ENCODE measurements around the gene TPST1. TPM values are rescaled to one million over a fixed set of nuclear protein-coding genes. Genes with fewer than 3 reads are reported as not detected.
A peak's percentile ranks its signal among the peaks of the same experiment; 100 is the strongest.

Gene TPST1
- total RNA-seq, 1 donor from 2014 or later = 21.9 TPM

DNA sequence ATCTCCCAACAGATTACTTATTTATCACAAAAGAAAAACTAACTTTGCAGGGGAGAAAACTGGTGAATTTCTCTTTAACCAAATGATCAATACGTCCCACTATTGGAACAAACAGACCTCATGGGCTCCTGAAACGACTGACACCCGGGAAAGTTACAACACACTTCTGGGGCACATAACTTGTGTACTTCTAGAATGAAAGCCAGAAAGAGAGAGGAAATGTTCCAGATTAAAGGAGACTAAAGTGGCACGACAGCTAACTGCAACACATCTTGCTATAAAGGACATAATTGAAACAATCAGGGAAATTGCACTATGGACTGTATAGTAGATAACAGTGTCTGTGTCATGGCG lies 14.7 kb upstream of the TPST1 start:
- no peaks in the 10 kb centered on the region for H3K27me3 ChIP-seq
- intact Hi-C loops (cut with DNase I) = no loop called here
- no peak overlapping the region for H3K4me3 ChIP-seq
- TF ChIP-seq, protein P1, sequence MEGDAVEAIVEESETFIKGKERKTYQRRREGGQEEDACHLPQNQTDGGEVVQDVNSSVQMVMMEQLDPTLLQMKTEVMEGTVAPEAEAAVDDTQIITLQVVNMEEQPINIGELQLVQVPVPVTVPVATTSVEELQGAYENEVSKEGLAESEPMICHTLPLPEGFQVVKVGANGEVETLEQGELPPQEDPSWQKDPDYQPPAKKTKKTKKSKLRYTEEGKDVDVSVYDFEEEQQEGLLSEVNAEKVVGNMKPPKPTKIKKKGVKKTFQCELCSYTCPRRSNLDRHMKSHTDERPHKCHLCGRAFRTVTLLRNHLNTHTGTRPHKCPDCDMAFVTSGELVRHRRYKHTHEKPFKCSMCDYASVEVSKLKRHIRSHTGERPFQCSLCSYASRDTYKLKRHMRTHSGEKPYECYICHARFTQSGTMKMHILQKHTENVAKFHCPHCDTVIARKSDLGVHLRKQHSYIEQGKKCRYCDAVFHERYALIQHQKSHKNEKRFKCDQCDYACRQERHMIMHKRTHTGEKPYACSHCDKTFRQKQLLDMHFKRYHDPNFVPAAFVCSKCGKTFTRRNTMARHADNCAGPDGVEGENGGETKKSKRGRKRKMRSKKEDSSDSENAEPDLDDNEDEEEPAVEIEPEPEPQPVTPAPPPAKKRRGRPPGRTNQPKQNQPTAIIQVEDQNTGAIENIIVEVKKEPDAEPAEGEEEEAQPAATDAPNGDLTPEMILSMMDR (IDR thresholded peaks at IDR 0.05) = no peak
- no peaks in the 10 kb centered on the region for H3K9me3 ChIP-seq
- no peaks in the 10 kb centered on the region for H3K4me1 ChIP-seq
- no peaks in the 10 kb centered on the region for H3K36me3 ChIP-seq
- H3K27ac ChIP-seq = no peak overlapping the region
- no peak for DNase-seq (ENCODE audit: low spot score in 2 of 2)

DNA sequence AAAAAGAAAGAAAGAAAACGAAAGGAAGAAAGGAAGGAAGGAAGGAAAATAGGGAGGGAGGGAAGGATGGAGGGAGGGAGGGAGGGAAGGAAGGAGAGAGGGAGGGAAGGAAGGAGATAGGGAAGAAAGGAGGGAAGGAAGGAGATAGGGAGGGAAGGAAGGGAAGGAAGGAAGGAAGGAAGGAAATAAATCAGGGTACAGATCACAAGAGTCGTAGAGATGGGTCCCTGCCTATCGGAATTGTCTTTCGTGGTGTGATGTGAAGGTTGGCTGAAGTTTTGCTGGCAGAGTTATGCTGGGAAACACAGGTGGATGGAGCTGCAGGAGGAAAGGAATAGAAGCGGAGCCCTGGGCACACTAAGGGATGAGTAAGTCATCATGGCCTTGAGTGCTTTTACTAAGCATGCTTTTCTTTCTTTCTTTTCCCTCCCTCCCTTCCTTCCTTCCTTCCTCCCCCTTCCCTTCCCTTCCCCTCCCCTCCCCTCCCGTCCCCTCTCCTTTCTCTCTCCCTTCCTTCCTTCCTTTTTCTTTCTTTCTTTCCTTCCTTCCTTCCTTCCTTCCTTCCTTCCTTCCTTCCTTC lies 11.9 kb upstream of the TPST1 start:
- no peaks in the 10 kb centered on the region for H3K27me3 ChIP-seq
- TF ChIP-seq, protein P1 (IDR thresholded peaks at IDR 0.05) = no peak
- no peak overlapping the region for H3K27ac ChIP-seq
- no peaks in the 10 kb centered on the region for H3K9me3 ChIP-seq
- no peaks in the 10 kb centered on the region for H3K36me3 ChIP-seq
- no peak for DNase-seq (ENCODE audit: low spot score in 2 of 2)
- intact Hi-C loops (cut with DNase I) = no loop called here
- H3K4me1 ChIP-seq = no peaks in the 10 kb centered on the region
- H3K4me3 ChIP-seq = no peak overlapping the region

DNA sequence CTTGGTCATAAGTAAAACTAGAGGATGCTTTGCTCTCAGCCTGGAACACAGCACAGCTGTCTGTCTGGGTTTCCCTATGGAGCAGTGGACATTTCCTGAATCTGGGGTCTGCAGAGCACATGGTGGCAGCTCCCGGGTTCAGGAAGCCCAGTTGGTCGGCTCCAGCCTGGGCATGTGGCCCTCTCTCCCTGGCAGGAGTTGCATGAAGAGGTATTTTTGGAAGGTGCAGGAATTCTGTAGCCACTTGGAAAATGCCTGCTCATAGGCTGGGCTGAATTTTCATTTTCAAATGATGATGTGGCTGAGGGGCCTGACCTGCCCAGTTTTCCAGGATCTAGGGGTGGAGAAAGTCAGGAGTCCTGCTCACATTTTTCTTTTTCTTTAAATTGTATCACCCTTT lies 6.7 kb upstream of the TPST1 start:
- DNase-seq (ENCODE audit: low spot score in 2 of 2) = peak in 1 of 2 donors; percentile 47
- intact Hi-C loops (cut with DNase I) = no loop called here
- TF ChIP-seq, protein P1 (IDR thresholded peaks at IDR 0.05) = no peak

DNA sequence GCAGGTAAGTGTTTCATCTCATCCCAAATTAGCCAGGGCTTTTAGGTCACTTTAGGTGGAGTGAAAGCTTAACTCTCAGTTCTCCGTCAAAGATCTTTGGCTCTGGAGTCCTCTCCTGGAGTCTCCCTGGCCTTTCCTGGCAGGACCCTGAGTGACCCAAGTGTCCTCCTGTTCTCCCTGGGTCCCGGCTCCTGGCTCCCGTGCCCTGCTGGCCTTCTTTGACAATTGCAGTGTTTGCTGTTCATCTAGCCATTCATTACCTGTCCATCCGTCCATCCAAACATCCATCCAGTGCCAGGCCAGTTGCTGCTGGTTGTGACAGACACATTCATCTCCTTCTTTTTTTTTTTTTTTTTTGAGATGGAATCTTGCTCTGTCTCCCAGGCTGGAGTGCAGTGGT lies 6.2 kb upstream of the TPST1 start:
- Histone ChIP-seq H3K4me3 (no peak overlapping the region), H3K9me3 (no peaks in the 10 kb centered on the region), H3K27ac (no peak overlapping the region), H3K27me3 (no peaks in the 10 kb centered on the region), H3K4me1 (no peaks in the 10 kb centered on the region), H3K36me3 (no peaks in the 10 kb centered on the region)
- DNase-seq (ENCODE audit: low spot score in 2 of 2) = peak in 1 of 2 donors; percentile 41
- TF ChIP-seq, protein P1 (IDR thresholded peaks at IDR 0.05) = no peak
- intact Hi-C loops (cut with DNase I) = no loop called here

More for the DNA sequence above, 6.7 kb upstream of the TPST1 start:
- no peaks in the 10 kb centered on the region for H3K4me1 ChIP-seq
- H3K27ac ChIP-seq = no peak overlapping the region
- no peaks in the 10 kb centered on the region for H3K36me3 ChIP-seq
- H3K27me3 ChIP-seq = no peaks in the 10 kb centered on the region
- H3K9me3 ChIP-seq = no peaks in the 10 kb centered on the region
- H3K4me3 ChIP-seq = no peak overlapping the region

DNA sequence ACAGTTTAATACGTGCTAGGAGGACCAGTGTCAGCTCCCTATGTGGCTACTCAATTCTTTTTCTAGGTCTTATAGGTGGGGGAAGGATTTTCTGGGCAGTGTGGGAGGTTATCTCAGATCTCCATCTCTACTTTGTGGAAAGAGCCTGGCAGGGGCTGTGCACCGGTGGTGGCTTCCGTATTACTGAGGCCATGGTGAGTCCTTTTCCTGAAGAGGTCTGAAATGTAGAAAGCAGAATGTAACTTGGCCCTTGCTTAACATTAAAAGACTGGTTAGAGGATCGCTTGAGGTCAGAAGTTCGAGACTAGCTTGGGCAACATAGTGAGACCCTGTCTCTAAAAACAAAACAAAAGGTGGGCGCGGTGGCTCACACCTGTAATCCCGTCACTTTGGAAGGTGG lies 2.7 kb upstream of the TPST1 start:
- no peaks in the 10 kb centered on the region for H3K9me3 ChIP-seq
- peak in 1 of 2 donors; percentile 42 for DNase-seq (ENCODE audit: low spot score in 2 of 2)
- peaks cover 0 to under 1% of the 10 kb centered on the region in 2 donors for H3K4me1 ChIP-seq
- no peaks in the 10 kb centered on the region for H3K36me3 ChIP-seq
- TF ChIP-seq, protein P1 (IDR thresholded peaks at IDR 0.05) = no peak
- no peak overlapping the region for H3K27ac ChIP-seq
- H3K4me3 ChIP-seq = no peak overlapping the region
- intact Hi-C loops (cut with DNase I) = loop anchor here (10.0 kb wide), 3 partner anchors 212 to 448 kb away; no protein-coding TSS in a partner anchor
- no peaks in the 10 kb centered on the region for H3K27me3 ChIP-seq

DNA sequence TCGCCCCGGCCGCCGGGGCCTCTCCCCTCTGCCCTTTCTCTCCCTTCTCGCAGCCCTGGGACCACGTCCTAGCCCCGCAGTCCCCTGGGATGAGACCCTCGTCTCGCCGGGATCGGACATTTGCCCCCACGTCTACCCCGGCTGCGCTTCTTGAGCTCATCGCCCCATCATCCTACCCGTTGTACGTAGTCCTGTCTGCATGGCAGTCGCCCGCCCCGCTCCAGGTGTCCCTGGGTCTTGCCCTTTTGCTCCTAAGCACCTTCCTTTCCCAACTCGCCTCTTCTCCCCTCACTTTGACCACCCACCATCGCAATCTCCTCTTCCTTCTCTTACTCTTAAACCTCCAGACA lies 582 bp downstream of the TPST1 start:
- Histone ChIP-seq H3K27me3 (no peaks in the 10 kb centered on the region), H3K4me1 (peaks cover 0 to 3% of the 10 kb centered on the region in 2 donors), H3K9me3 (no peaks in the 10 kb centered on the region), H3K36me3 (no peaks in the 10 kb centered on the region), H3K27ac (peak overlapping the region; percentile 59 to 65), H3K4me3 (peak overlapping the region; percentile 80 to 90)
- TF ChIP-seq, protein P1 (IDR thresholded peaks at IDR 0.05) = no peak
- no peak for DNase-seq (ENCODE audit: low spot score in 2 of 2)
- intact Hi-C loops (cut with DNase I) = loop anchor here (10.0 kb wide), 3 partner anchors 209 to 451 kb away; no protein-coding TSS in a partner anchor

Measured in ascending aorta (tissue), 2 donors.